ENCODE results near the gene DBX1. TPM values are rescaled to one million over a fixed set of nuclear protein-coding genes. Genes with fewer than 3 reads are reported as not detected.
A peak's percentile ranks its signal among the peaks of the same experiment; 100 is the strongest.

Gene DBX1
- total and polyA plus RNA-seq, 2 experiments from 2014 or later: not detected

GRCh38 chr11:20159466-20160381 is 551 bp downstream of the DBX1 start:
- Histone ChIP-seq H3K4me1 (ENCODE audit: low read depth) (peaks cover 7% of the 10 kb centered on the region), H3K4me3 (no peak overlapping the region), H3K36me3 (no peaks in the 10 kb centered on the region), H3K9me3 (ENCODE audit: low read depth) (no peaks in the 10 kb centered on the region), H3K27me3 (peaks cover 100% of the 10 kb centered on the region), H3K27ac (no peak overlapping the region)
- no peak for DNase-seq (ENCODE audit: low read depth in 1 of 2, low spot score in 1 of 2)
- TF ChIP-seq CTCF (IDR thresholded peaks at IDR 0.05; ENCODE audit: low read depth, low read length): no peak

GRCh38 chr11:20158597-20159257 is 1.5 kb downstream of the DBX1 start:
- Histone ChIP-seq H3K9me3 (ENCODE audit: low read depth) (no peaks in the 10 kb centered on the region), H3K27me3 (peaks cover 100% of the 10 kb centered on the region), H3K4me3 (no peak overlapping the region), H3K4me1 (ENCODE audit: low read depth) (peaks cover 3% of the 10 kb centered on the region), H3K36me3 (no peaks in the 10 kb centered on the region), H3K27ac (no peak overlapping the region)
- peak; percentile 80 to 92 for DNase-seq (ENCODE audit: low read depth in 1 of 2, low spot score in 1 of 2)
- no peak for TF ChIP-seq CTCF (IDR thresholded peaks at IDR 0.05; ENCODE audit: low read depth, low read length)

- H3K4me1 ChIP-seq (ENCODE audit: low read depth): no peaks in the 10 kb centered on the region
- H3K27me3 ChIP-seq: peaks cover 99% of the 10 kb centered on the region
- TF ChIP-seq CTCF (IDR thresholded peaks at IDR 0.05; ENCODE audit: low read depth, low read length): no peak
- no peaks in the 10 kb centered on the region for H3K36me3 ChIP-seq
- no peak for DNase-seq (ENCODE audit: low read depth in 1 of 2, low spot score in 1 of 2)
- H3K27ac ChIP-seq: no peak overlapping the region
- no peak overlapping the region for H3K4me3 ChIP-seq
- no peaks in the 10 kb centered on the region for H3K9me3 ChIP-seq (ENCODE audit: low read depth)
These were observed 2.5 kb downstream of the DBX1 start for GRCh38 chr11:20157728-20158127.

GRCh38 chr11:20156876-20157613 is 3.2 kb downstream of the DBX1 start:
- Histone ChIP-seq H3K4me3 (no peak overlapping the region), H3K9me3 (ENCODE audit: low read depth) (no peaks in the 10 kb centered on the region), H3K36me3 (no peaks in the 10 kb centered on the region), H3K4me1 (ENCODE audit: low read depth) (no peaks in the 10 kb centered on the region), H3K27ac (no peak overlapping the region), H3K27me3 (peaks cover 96% of the 10 kb centered on the region)
- TF ChIP-seq CTCF (IDR thresholded peaks at IDR 0.05; ENCODE audit: low read depth, low read length): no peak
- DNase-seq (ENCODE audit: low read depth in 1 of 2, low spot score in 1 of 2): no peak

GRCh38 chr11:20156280-20156875 is 3.9 kb downstream of the DBX1 start:
- H3K4me1 ChIP-seq (ENCODE audit: low read depth): no peaks in the 10 kb centered on the region
- H3K4me3 ChIP-seq: no peak overlapping the region
- TF ChIP-seq CTCF (IDR thresholded peaks at IDR 0.05; ENCODE audit: low read depth, low read length): no peak
- no peaks in the 10 kb centered on the region for H3K36me3 ChIP-seq
- H3K27me3 ChIP-seq: peaks cover 92% of the 10 kb centered on the region
- no peak overlapping the region for H3K27ac ChIP-seq
- no peak for DNase-seq (ENCODE audit: low read depth in 1 of 2, low spot score in 1 of 2)
- no peaks in the 10 kb centered on the region for H3K9me3 ChIP-seq (ENCODE audit: low read depth)

All from cardiac muscle cell (in vitro differentiated cells and primary cell).